ENCODE measurements around the gene TLK2. TPM values are rescaled to one million over a fixed set of nuclear protein-coding genes. Genes with fewer than 3 reads are reported as not detected.

Gene TLK2
- total RNA-seq, 1 donor from 2014 or later, result 34.5 TPM

DNA sequence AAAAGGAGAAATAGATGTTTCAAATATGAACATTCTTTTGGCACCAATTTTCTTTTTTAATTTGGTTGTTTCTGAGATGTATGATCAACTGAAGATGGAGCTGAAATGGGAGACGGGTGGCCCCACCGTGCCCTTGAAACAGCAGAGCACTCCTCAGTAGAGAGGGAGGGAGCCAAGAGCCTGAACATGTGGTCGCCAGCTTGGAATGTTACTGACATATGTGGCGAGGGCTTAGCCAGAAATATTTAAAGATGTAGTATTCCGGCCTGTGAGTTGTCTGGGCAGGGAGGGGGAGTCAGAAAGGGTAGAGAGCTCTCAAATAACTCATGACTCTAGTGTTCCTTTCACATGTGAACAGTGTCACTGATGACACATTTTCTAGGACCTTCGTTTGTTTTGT, 135.5 kb downstream of the TLK2 start:
- peaks cover 30% of the 10 kb centered on the region for H3K4me1 ChIP-seq
- H3K36me3 ChIP-seq, result peaks cover 55% of the 10 kb centered on the region
- TF ChIP-seq, protein P1, sequence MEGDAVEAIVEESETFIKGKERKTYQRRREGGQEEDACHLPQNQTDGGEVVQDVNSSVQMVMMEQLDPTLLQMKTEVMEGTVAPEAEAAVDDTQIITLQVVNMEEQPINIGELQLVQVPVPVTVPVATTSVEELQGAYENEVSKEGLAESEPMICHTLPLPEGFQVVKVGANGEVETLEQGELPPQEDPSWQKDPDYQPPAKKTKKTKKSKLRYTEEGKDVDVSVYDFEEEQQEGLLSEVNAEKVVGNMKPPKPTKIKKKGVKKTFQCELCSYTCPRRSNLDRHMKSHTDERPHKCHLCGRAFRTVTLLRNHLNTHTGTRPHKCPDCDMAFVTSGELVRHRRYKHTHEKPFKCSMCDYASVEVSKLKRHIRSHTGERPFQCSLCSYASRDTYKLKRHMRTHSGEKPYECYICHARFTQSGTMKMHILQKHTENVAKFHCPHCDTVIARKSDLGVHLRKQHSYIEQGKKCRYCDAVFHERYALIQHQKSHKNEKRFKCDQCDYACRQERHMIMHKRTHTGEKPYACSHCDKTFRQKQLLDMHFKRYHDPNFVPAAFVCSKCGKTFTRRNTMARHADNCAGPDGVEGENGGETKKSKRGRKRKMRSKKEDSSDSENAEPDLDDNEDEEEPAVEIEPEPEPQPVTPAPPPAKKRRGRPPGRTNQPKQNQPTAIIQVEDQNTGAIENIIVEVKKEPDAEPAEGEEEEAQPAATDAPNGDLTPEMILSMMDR (IDR thresholded peaks at IDR 0.05; ENCODE audit: borderline replicate concordance), result no peak
- no peaks in the 10 kb centered on the region for H3K27me3 ChIP-seq (ENCODE audit: low read depth)
- intact Hi-C loops (cut with micrococcal nuclease), result no loop called here
- H3K4me3 ChIP-seq, result no peak overlapping the region
- no peak for DNase-seq
- peak overlapping the region; percentile 13 for H3K27ac ChIP-seq (replicated peaks)
- no peaks in the 10 kb centered on the region for H3K9me3 ChIP-seq (replicated peaks)

DNA sequence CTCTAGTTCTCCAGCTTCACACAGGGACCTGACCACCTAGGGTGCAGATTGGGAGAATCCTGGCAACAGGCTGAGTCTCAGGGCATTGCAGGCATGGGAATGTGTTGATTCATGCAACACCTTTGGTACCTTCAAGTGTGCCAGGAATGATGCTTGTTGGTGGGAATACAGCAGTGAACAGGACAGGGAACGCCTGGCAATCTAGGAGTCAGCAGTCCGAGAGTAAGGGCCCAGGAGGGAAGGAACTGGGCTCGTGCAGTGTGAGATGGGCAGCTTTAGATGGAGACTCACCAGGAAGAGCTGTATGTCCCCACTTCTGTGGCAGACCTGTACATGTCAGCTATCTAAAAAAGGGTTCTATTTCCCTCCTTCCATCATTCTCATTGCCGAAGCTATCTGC, 136.9 kb downstream of the TLK2 start:
- Histone ChIP-seq H3K27me3 (ENCODE audit: low read depth) (no peaks in the 10 kb centered on the region), H3K4me3 (no peak overlapping the region), H3K4me1 (peaks cover 30% of the 10 kb centered on the region), H3K9me3 (replicated peaks) (no peaks in the 10 kb centered on the region), H3K36me3 (peaks cover 41% of the 10 kb centered on the region), H3K27ac (replicated peaks) (no peak overlapping the region)
- no peak for DNase-seq
- intact Hi-C loops (cut with micrococcal nuclease), result no loop called here
- TF ChIP-seq, protein P1 (IDR thresholded peaks at IDR 0.05; ENCODE audit: borderline replicate concordance), result no peak

DNA sequence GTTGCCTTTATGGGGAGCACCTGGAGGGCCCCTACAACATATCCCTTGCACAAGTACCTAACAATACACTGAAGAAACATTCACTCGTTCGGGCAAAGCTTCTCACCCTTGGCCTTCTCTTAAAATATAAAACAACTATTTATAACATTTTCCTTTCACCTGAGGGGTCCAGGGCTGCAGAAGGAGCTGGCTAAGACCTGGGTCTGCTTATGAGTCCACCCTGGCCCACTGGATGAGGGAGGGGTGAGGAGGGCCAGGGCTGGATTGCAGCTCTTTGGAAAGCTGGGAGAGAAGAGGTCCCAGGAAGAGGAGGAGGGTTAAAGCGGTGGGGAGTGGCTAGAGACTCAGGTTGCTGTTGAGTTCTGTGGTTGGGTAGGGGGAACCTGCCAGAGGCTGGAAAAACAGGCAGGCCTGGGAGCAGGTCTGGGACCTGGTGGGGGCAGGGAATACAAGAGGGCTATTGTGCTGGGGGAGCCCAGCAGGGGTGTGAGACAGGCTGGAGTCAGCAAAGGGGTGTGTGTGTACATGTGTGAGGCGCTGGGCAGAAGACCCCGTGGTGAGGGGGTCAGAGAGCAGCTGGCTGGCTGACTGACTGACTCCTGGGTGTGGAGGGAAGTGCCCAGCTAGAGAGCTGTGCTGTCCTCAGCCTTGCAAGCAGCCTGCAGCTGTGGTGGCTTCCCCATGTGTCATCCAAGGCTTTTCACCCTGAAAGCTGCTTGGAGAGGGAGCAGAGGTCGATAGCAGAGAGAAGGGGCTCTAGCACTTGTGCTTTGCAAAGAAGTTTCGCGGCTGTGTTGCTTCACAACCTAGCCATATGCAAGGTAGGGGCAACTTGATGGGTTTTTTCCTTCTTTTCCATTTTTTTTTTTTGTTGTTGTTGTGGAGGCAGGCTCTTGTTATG, 138.6 kb downstream of the TLK2 start:
- Histone ChIP-seq H3K27me3 (ENCODE audit: low read depth) (no peaks in the 10 kb centered on the region), H3K36me3 (peaks cover 33% of the 10 kb centered on the region), H3K4me3 (no peak overlapping the region), H3K9me3 (replicated peaks) (no peaks in the 10 kb centered on the region), H3K27ac (replicated peaks) (no peak overlapping the region), H3K4me1 (peaks cover 30% of the 10 kb centered on the region)
- no peak for DNase-seq
- TF ChIP-seq, protein P1 (IDR thresholded peaks at IDR 0.05; ENCODE audit: borderline replicate concordance), result no peak
- intact Hi-C loops (cut with micrococcal nuclease), result no loop called here

DNA sequence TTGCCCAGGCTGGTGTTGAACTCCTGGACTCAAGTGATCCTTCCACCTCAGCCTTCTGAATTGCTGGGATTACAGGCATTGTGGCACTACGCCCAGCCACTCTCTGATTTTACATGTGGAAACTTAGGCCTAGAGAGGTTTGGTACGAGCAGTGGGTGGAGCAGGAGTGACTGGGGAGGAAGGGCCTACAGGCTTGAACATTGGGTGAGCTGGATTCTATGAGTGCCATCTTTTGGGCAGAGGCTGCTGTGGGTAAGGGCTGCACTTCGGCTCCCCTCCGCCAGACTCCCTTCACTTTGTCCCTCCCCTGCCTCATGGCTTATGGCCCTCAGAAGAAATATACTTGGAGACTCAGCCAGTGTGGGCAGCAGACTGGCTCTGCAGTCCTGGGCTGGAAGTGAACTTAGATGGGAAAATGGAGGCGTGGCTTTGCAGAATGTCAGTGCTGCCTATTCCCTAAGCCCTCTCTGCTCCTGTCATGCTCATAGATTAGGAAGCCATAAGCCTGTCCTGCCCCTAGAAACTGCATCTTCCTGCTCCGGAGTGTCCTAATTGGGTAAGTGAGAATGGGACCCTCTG, 139.4 kb downstream of the TLK2 start:
- H3K9me3 ChIP-seq (replicated peaks), result no peaks in the 10 kb centered on the region
- H3K27ac ChIP-seq (replicated peaks), result peak overlapping the region; percentile 25
- intact Hi-C loops (cut with micrococcal nuclease), result no loop called here
- H3K36me3 ChIP-seq, result peaks cover 26% of the 10 kb centered on the region
- TF ChIP-seq, protein P1 (IDR thresholded peaks at IDR 0.05; ENCODE audit: borderline replicate concordance), result no peak
- H3K4me3 ChIP-seq, result no peak overlapping the region
- H3K4me1 ChIP-seq, result peaks cover 30% of the 10 kb centered on the region
- no peak for DNase-seq
- no peaks in the 10 kb centered on the region for H3K27me3 ChIP-seq (ENCODE audit: low read depth)

DNA sequence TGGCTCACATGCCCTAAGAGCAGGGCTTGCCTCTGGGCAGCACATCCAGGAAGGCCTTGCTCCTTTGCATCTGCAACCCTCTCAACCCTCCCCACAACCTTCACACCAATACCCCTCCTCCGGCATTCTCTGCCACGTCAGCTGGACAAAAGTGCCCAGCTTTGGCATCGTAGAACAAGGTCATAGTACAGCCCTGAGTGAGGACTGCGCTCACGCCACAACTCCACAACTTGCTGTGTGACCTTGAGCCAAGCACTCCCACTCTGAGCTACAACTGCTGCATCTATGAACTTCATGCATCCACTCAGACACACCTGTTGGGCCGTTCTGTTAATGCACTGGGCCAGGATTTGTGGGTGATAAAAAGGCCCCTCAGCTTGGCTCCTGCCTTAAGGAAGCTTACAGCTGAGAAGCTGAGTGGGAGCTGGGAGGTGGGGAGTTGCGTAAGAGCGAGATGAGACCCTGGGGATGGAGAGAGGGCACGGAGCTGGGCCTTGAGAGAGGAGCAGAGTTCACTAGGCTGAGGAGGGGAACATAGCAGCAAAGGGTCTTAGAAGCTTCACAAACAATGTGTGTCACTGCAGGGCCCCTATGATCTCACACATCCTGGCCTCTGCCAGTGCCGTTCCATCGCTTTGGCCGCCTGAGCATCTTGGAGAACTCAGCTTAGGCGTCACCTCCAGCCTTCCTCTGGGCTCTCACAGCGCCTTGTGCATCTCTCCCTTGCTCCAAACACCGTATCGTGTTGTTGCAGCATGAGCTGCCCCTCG, 140.2 kb downstream of the TLK2 start:
- Histone ChIP-seq H3K27ac (replicated peaks) (peak overlapping the region; percentile 25), H3K4me1 (peaks cover 27% of the 10 kb centered on the region), H3K4me3 (no peak overlapping the region), H3K36me3 (peaks cover 18% of the 10 kb centered on the region), H3K27me3 (ENCODE audit: low read depth) (no peaks in the 10 kb centered on the region), H3K9me3 (replicated peaks) (no peaks in the 10 kb centered on the region)
- TF ChIP-seq, protein P1 (IDR thresholded peaks at IDR 0.05; ENCODE audit: borderline replicate concordance), result no peak
- intact Hi-C loops (cut with micrococcal nuclease), result no loop called here
- no peak for DNase-seq

Data from left ventricle myocardium inferior (tissue), 1 donor.